ENCODE data around the gene DBN1. TPM values are rescaled to one million over a fixed set of nuclear protein-coding genes. Genes with fewer than 3 reads are reported as not detected.
A peak's percentile ranks its signal among the peaks of the same experiment; 100 is the strongest.

DBN1 gene
- total and polyA plus RNA-seq, 2 of the 8 experiments (the other 6 are each of a cell fraction or from before 2014, with no cell fraction given) = 168 to 333 TPM

DNA sequence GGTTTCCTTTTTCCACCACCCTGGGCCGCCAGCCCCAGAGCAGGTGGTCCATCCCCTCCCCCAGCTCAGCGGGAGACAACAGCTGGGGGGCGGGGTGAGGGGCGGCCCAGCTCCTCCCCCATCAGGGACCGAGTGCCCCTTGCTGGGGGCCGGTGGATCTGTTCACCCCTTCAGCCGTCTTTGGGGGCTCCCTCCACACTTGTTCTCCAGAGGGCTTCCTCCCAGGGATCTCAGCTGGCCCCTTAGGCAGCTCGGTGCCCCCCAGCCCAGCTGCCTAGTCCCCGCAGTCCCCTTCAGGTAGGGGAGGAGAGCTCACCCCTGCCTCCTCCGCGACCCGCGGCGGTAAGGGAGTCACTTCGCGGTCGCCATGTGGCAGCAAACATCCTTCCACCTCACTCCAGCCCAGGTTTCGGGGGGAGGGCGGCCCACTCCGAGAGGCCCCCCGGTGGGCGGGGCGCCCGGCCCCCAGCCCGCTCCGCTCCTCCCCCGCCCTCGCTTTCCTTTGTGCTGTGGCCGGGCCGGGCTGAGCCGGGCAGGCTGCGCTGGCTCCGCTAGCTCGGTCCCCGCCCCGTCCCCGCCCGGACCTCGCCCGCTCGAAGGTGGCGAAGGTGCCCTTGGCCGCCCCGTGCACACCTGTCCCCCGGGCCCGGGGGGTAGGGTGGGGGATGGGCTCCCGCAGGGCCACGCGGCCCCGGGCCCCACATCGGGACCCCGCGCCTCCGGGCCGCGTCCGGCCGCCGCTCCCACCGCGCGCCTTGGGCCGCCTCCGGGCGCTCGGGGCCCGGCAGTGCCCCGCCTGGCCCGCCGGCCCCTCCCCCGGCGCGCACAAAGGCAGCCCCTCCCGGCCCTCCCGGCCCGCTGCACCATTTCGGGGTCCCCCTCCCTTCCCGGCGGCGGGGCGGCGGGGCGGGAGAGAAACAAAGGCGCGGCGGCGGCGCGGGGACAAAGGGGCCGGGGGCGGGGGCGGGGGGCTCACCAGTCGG, 683 bp downstream of the DBN1 start (continued):
- TF ChIP-seq ASH2L (IDR thresholded peaks at IDR 0.05; ENCODE audit: low read length) (peak; percentile 26), SP1 (IDR thresholded peaks at IDR 0.05; ENCODE audit: low read depth, low read length) (no peak), NANOG (IDR thresholded peaks at IDR 0.05; ENCODE audit: insufficient read depth, low read depth, low read length, poor library complexity, severe bottlenecking) (no peak), ZNF274 (IDR thresholded peaks at IDR 0.05; ENCODE audit: borderline replicate concordance, extremely low read depth, low read length) (no peak), MAX (IDR thresholded peaks at IDR 0.05) (peak; percentile 50), RNF2 (IDR thresholded peaks at IDR 0.05; ENCODE audit: borderline replicate concordance, low read depth, low read length, missing control alignments, poor library complexity, severe bottlenecking) (no peak), TBP (IDR thresholded peaks at IDR 0.05; ENCODE audit: low read depth, low read length) (peak; percentile 34; the same call in 1 of the 2 replicates), CTBP2 (IDR thresholded peaks at IDR 0.05; ENCODE audit: borderline replicate concordance, insufficient read depth, insufficient read length, low read length) (no peak), BCL11A (IDR thresholded peaks at IDR 0.05; ENCODE audit: low read depth in 2 of 2, low read length in 2 of 2) (no peak), MAFK (IDR thresholded peaks at IDR 0.05; ENCODE audit: low read depth, low read length) (no peak), SIX5 (IDR thresholded peaks at IDR 0.05; ENCODE audit: low read depth, low read length) (no peak), CREB1 (IDR thresholded peaks at IDR 0.05) (no peak), SP4 (IDR thresholded peaks at IDR 0.05; ENCODE audit: low read length) (0 out of 2 replicates have a peak, but pooled peaks have one; percentile 60), KDM1A (IDR thresholded peaks at IDR 0.05; ENCODE audit: borderline replicate concordance, low read length) (0 out of 2 replicates have a peak, but pooled peaks have one; percentile 21), TEAD4 (IDR thresholded peaks at IDR 0.05; ENCODE audit: low read depth, low read length) (no peak), JUND (IDR thresholded peaks at IDR 0.05; ENCODE audit: low read length) (no peak), CBX5 (IDR thresholded peaks at IDR 0.05; ENCODE audit: low read depth, low read length) (no peak), NRF1 (IDR thresholded peaks at IDR 0.05; ENCODE audit: low read depth, low read length) (no peak), RAD21 (IDR thresholded peaks at IDR 0.05 in 1 of 2, conservative IDR thresholded peaks at IDR 0.05 in 1 of 2; ENCODE audit: low read depth in 2 of 2, low read length in 2 of 2) (no peak), SUZ12 (IDR thresholded peaks at IDR 0.05; ENCODE audit: low read length) (no peak), GTF2F1 (IDR thresholded peaks at IDR 0.05; ENCODE audit: borderline replicate concordance, low read depth, low read length) (no peak), POLR2A (IDR thresholded peaks at IDR 0.05; ENCODE audit: control extremely low read depth in 1 of 2, low read depth in 2 of 2, low read length in 2 of 2) (peak in 1 of 2 experiments; percentile 67; a peak in 1 of 3 replicates), JUN (IDR thresholded peaks at IDR 0.05; ENCODE audit: low read depth, low read length) (no peak), RXRA (IDR thresholded peaks at IDR 0.05; ENCODE audit: insufficient read depth, low read depth, low read length) (no peak)
